Measurements from ENCODE around the gene CAMK1D.

Gene CAMK1D

DNA sequence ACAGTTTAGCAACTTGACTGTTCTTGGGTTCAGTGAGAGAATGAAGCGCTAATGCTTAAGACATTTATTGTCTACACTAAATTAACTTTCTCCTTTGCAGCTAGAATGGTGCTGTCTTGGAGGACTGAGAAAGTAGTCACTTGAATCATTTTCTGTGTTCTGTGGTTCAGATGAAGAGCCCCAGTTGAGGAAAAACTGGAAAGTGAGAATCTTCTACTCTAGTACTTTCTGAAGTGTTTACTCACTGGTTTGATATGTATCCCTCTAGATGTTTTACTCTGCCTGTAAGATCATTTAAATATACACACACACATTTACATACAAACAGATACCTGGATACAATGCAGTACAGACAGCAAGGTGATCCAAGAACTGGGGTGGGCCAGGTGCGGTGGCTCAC, 308.1 kb downstream of the CAMK1D start:
- no peak for DNase-seq (ENCODE audit: low read depth)

DNA sequence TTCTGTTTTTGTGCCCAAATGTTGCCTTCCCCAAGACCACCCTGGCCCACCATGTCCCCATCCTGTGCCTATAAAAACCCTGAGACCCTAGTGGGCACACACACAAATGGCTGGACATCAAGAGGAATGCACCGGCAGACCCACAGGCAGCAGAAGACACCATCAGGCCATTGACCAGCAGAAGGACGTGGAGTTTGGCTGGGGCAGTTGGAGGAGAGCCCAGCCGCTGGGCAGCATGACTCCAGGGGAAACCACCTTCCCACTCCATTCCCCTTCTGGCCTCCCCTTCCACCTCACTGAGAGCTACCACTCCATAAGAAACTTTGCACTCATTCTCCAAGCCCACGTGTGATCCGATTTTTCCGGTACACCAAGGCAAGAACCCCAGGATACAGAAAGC, 309.2 kb downstream of the CAMK1D start:
- DNase-seq (ENCODE audit: low read depth) = no peak

DNA sequence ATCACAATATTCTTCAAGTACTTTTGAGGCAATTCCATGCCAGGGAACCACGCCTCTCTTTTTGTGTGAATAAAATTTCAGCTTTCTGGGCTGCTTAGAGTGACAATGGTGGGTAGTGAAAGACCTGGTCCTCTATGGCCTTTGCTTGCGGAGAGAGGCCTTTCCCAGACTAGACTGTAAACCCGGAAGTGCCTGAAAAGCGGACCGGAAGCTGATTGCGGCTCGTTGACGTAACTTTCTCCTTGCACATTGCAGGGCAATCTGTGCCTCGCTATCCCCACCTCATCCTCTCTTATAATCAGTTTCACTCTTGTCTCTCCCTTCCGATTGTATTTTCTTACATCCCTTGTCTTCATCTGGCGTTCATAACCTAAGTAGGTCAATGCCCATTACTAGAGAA, 310.4 kb downstream of the CAMK1D start:
- DNase-seq (ENCODE audit: low read depth) = no peak

DNA sequence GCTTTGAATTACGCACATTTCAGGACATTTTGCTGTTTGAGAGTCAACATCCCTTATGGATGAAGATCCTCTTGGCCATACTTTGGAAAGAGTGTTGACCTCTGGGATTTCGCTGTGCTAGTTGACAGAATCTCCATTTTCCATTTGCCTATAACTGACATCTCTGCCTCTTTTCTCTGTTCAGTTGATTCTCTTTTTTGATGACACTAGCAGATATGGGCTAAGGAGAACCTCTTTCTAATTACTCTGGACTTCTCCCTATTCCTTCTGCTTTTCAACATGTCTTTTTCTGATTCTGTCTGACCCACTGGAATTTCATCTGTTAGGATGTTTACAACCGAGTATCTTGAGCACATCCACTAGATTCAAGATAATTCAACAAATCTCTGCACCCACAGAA, 311.5 kb downstream of the CAMK1D start:
- no peak for DNase-seq (ENCODE audit: low read depth)

DNA sequence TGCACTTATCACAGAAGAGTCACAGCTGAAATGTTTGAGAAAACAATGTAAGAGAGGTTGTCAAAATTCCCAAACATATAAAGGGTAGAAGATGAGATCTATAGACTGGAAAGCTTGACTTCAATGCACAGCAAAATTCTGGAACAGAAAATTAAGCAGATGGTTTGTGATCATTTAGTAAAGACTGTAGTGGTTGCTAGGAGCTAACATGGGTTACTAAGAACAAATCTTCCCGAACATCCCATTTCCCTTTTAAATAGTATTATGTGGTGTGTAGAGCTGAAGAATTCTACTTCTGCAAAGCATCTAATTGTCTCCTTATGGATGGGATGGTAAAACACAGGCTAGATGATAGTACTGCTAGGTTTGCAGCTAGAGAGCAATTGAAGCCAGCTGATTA, 312.3 kb downstream of the CAMK1D start:
- no peak for DNase-seq (ENCODE audit: low read depth)

DNA sequence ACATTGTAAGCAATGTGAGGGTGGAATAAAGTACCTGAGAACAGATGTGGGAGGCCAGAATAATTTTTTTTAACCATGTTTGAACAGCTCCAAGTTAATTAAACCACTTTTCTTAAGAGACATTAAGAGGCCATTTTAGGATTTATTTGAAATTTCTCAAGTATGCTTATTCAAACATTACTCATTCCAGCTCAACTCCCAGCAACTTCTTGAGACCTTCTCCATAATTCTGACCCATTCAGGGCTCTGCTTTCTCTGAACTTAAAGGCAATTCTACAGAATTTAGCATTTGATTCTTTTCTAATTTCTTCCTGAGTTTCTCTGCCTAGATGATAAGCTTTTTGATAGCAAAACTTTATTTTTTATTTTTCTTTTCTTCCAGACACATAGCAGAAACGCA, 314.5 kb downstream of the CAMK1D start:
- no peak for DNase-seq (ENCODE audit: low read depth)

DNA sequence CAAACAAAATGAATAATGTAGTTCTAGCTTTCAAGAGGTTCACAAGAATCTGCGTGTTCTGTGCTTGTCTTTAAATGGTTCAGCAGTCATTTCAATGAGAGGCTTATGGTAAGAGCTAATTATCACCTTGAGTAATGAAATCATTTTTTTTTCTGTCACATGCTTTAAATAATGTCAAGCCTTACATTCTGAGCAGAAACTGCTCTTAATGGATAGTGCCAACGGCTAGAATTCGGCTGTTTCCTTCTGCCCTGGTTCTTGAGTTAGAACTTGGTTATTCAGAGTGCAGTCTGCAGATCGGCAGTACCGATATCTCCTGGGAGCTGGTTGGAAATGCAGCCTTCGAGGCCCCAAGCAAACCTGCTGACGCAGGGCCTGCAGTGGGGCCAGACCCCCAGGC, 316.2 kb downstream of the CAMK1D start:
- DNase-seq (ENCODE audit: low read depth) = no peak

DNA sequence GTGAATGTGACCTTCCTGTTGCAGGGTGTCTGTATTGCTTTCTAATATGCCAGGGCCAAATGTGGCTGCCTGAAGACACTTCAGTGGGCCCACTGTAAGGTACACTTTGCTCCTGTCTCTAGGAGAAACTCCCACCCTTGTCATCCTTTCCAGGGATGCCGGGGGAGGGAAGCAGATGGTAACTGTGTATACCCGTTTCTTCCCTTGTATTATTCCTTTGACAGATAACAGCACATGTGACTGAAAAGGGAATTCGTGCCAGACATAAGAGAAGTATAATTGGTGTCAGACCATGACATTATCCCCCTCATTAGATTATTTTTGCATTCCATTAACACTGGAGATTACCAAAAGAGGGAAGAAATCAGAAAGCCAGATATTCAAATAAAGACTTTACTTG, 317.7 kb downstream of the CAMK1D start:
- no peak for DNase-seq (ENCODE audit: low read depth)

DNA sequence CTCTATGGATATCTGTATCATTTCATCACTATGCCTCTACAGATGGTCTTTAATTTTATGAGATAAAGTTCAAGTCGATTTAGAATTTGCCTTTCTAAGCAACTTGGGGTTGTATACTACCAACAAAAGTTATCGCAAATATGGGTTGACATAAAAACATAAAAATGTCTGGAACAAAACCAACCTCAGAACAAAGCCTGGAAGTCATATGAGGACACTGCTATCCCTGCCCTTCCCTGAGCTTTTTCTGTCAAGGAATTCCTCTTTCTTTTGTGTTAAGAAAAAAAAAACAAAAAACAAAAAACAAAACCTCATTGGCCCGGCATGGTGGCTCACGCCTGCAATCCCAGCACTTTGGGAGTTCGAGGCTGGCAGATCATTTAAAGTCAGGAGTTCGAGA, 319.3 kb downstream of the CAMK1D start:
- DNase-seq (ENCODE audit: low read depth) = no peak

DNA sequence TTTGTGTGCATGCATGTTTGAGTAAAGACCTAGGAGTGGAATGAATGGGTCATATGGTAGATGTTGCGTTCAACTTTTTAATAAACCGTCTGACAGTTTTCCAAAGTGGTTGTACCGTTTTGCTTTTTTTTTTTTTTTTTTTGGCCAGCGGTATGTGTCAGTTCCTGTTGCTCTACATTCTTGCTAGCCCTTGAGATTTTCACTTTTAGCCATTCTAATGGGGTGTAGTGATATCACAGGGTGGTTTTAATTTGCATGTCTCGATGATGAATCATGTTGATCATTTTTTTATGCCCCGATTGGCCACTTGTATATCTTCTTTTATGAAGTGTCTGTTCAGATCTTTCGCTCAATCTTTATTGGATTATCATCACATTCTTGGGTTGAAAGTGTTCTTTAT, 320.7 kb downstream of the CAMK1D start:
- DNase-seq (ENCODE audit: low read depth) = no peak

DNA sequence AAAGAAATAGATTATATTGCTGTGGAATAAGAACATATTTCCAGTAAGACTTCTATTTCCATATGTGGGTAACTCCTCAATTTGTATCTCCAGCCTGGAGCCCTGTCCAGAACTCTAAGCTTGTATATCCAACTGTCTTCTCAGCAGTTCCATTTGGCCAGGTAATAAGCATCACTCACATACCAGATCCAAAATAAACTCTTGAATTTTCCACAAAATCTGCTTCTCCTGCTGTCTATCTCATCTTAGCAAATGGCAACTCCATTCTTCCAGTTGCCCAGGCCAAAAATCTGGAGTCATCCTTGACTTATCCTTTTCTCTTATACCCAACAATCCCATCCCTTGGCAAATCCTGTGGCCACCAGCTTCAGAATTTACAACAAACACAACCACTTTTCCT, 325.8 kb downstream of the CAMK1D start:
- no peak for DNase-seq (ENCODE audit: low read depth)

DNA sequence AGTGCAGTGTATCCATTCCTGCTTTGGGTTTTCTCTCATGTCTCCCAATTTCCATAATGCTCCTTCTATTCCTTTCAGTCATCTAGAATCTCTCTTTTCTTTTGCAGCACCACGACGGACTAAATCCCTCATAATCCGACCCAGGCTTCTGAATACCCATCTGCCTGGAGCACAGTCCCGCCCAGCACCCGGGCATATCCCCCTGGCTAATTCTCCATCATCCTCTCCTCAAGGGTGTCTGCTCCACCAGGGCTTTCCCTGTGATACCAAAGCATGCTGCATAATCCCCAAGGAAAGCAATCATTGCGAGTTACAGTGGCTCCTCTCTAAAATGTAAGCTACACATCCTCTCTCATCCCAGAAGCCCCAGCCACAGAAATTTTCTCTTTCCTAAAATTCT, 330.3 kb downstream of the CAMK1D start:
- DNase-seq (ENCODE audit: low read depth) = no peak

DNA sequence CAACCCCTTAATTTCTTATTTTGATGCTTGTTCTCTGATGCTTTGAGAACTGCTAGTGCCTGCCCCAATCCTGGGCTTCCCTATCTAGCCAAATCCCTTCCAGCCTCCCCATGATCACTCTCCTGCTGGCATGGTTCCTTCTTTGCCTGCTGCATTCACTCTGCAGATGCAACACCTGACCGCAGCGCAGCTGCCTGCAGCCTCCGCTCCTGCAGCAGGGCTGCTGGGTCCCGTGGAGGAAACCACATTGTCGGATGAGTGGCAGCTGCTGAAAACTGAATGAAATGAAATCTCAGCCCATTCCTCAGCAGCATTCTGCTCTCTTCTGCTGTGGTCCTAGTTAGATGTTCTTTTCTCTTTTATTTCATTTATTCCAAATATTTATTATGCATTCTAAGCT, 331.9 kb downstream of the CAMK1D start:
- no peak for DNase-seq (ENCODE audit: low read depth)

DNA sequence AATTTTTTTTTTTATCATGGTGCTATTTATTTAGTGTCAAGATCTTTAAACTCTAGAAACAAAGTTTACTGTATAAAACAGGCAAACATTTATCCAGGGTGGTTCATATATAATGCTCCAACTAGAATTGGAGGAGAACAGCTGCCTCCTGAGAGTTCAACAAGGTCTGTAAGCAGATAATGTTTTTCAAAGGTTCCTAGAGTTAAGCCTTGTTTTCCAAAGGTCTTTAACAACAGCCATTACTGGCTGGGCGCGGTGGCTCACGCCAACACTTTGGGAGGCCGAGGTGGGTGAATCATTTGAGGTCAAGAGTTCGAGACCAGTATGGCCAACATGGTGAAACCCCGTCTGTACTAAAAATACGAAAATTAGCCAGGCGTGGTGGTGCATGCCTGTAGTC, 335.4 kb downstream of the CAMK1D start:
- no peak for DNase-seq (ENCODE audit: low read depth)

DNA sequence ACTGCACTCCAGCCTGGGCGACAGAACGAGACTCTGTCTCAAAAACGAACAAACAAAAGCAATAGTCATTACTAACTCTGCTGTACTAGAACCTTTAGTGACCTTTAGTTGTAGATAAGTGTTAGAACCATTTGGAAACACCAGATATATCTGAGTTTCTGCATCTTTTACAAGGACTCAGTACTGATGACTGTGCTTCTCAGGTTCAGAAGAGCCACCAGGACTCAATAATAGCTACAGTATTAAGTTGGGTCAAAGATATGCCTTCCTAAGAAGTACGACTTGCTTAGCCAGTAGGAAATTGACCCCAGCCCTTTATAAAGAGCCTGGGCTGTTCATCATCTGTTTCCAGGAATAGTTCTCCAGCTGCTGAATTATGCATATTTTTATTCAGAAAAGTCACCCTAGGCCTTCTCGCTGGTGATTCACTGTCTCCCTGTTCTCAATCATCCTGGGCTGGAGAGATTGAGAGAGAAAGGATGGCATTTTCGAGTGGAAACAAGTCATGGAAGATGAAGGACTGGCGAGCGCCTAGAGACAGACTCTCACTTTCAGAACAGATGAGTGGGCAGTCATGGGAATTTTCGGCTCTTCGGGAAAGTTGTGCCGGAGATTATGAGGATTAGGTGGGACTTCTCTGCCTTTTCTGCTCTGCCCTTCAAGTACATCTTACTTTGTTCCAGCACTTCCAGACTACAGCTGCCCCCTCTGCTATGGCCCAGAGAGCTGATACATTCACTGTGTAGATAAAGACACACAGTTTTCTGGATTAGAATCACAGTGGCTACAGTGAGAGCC, 336.1 kb downstream of the CAMK1D start:
- DNase-seq (ENCODE audit: low read depth) = no peak

DNA sequence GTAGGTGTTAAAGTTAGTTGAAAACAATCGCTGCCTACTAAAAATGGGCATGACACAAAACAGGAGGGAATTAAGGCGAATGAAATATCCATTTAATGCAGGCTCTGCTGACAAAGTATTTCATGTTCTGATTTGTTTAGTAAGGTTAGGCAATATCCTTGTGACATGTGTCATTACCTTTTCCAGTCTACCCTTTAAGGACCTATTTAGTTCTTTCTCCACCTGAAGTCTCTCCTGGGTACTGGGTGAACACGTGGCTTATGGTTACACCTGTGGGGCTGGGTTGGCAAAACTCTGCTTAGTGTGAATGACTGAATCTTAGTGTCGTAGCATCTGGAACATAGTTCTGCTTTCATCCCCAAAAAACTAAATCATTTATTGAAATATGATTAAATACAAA, 338.6 kb downstream of the CAMK1D start:
- no peak for DNase-seq (ENCODE audit: low read depth)

DNA sequence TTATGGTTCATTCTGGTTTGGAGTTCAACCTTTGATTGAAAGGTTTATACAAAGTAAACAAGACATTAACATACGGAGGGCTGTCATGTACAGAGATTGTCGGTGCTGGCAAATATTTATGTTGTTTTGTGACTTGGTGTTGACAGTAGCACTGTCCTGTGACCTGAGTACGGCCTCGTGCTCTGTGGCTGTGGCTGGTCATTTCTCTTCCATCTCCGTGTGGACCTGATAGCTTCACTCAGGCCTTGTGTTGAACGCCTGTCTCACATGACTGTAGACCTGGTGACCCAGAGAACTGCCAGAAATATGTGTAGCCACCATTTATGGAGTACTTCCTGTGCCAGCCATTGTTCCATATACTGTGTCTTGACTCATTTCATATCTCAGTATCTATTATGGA, 340.5 kb downstream of the CAMK1D start:
- DNase-seq (ENCODE audit: low read depth) = no peak

DNA sequence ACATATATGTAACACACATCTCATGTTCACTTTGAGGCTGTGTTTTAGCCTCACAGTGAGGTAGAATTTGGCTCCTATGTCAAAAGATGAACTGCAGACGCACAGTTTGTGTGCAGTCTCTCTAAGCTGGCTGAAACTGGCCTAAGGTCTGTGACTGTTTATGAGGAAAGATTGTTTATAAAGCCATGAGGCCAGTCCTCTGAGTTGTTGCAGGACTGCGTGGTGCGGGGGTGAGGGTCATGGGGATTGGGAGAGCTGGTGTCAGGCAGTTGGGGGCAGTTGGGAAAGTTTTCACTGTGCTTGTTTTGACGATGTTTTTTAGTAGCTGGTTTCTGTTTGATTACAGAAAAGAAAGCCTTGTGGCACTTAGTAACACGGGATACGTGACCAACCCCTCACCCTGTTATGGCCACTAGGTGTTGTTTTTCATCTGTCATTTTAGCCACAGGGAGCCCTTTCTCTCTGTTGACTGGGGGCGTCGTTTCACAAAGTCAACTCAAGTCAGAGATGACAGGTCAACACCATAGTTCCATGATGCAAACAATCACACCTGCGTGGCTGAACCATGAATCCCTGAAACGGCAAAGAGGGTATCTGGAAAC, 341.3 kb downstream of the CAMK1D start:
- DNase-seq (ENCODE audit: low read depth) = no peak

DNA sequence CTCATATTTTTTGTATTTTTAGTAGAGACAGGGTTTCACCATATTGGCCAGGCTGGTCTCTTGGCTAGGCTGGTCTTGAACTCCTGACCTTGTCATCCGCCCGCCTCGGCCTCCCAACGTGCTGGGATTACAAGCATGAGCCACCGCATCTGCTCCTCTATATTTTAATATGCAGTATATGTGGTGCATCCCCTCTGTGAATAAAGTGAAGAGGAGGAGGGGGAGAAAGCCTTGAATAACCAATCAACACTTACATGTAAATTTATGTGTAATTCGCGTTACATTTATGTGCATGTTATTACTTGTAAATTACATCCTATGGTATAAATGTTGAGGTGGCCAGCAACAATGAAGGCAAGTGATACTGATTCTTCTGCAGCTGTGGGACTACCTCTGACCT, 342.2 kb downstream of the CAMK1D start:
- no peak for DNase-seq (ENCODE audit: low read depth)

DNA sequence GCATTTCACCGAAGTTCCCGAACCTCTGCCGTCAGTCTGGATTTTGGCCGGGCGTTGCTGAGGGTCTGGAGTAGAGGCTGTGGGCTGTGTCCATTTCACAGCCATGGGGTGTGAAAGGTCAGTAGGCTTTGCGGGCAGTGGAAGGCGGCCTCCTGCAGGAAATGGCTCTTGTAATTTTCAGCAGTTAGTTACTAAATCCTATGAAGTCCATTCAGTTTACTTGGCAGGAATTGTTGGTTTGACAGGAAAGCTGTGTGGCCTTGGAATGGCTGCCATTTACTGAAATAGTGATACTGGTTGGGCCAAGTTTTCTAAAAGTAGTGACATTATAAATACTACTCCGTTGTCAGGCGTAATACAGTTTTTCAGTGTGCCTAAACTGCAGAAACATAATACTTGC, 348.4 kb downstream of the CAMK1D start:
- DNase-seq (ENCODE audit: low read depth) = no peak

DNA sequence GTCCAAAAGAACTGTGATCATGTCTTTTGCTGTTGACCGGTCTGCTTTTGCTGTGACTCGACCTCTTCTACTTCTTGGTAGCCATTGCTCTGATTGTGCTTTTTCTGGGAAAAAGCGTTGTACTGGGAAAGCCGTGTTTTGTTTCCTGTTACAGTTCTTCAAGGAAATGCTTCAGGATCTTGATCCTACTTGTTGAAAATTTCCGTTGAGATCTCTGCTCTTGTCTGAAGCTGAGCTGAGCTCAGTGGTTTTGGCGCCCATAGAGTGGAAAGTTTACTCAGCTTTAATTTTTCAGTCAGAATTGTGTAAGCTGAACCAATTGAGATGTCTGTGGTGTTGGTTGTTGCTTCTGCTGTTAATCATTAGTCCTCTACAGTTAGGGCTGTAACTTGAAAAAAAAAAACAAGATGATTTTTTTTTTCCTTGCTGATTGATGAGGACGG, 349.9 kb downstream of the CAMK1D start:
- no peak for DNase-seq (ENCODE audit: low read depth)

DNA sequence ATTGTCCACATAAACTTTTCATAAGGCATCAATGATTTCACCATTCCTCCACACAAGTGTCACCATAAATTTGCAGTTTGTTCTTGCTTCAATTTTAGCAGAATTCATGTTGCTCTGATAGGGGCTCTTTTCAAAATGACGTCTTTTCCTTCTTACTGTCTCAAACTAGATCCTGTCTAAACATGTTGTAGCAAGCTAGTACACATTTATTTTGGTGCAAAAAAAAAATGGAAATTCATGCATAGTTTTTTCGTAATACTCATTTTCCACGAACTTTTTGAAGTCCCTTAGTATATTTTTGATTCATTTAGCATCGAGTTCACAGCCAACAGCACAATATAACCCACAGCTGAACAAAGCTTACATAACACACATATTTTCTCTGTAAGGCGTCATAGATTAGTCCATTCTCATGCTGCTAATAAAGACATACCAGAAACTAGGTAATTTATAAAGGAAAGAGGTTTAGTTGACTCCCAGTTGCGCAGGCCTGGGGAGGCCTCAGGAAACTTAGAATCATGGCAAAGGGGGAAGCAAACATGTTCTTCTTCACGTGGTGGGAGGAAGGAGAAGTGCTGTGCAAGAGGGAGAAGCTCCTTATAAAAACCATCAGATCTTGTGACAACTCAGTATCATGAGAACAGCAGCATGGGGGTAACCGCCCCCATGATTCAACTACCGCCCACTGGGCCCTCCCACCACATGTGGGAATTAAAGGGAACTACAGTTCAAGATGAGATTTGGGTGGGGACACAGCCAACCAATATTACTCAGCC, 350.6 kb downstream of the CAMK1D start:
- no peak for DNase-seq (ENCODE audit: low read depth)

DNA sequence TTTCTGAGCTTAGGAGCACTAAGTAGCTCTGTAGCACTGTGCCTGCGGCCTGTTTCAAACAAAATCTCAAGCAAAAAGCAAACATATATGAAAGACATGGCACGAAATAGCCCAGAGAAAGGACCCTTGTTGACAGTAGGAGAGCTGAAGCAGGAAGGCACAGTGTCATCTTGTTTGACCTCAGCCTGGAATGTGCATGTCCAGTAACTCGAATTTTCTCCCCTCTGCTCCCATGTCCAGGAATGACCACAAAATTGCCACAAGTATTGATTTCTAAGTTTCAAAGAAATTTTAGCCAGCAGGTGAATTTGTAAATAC, 351.2 kb downstream of the CAMK1D start:
- DNase-seq (ENCODE audit: low read depth) = no peak
